Bronchial smooth muscle cell (primary cell): ENCODE results near the gene GXYLT2. TPM values are rescaled to one million over a fixed set of nuclear protein-coding genes. Genes with fewer than 3 reads are reported as not detected.

Source experiments
- total RNA-seq: library from RNA; depleted of rRNA; stranded (reverse); fragments of >200 nt; gene quantifications from 2 replicates; pipeline ENCODE4 v1.2.1, GENCODE V29; 2014

The GXYLT2 gene
- 24.1 and 34.0 TPM in 2 replicates for total RNA-seq

GRCh38 chr3:72887705-72888545 is at the start of gene GXYLT2:
GXYLT2 (plus strand) TSS chr3:72888046; CDS start chr3:72888234, 188 bp downstream.

GRCh38 chr3:72847751-72848702 is 39.8 kb upstream of the GXYLT2 start, which contains the start of gene SHQ1:
SHQ1 (minus strand) TSS chr3:72848445; CDS start chr3:72848340, 105 bp downstream.

DNA sequence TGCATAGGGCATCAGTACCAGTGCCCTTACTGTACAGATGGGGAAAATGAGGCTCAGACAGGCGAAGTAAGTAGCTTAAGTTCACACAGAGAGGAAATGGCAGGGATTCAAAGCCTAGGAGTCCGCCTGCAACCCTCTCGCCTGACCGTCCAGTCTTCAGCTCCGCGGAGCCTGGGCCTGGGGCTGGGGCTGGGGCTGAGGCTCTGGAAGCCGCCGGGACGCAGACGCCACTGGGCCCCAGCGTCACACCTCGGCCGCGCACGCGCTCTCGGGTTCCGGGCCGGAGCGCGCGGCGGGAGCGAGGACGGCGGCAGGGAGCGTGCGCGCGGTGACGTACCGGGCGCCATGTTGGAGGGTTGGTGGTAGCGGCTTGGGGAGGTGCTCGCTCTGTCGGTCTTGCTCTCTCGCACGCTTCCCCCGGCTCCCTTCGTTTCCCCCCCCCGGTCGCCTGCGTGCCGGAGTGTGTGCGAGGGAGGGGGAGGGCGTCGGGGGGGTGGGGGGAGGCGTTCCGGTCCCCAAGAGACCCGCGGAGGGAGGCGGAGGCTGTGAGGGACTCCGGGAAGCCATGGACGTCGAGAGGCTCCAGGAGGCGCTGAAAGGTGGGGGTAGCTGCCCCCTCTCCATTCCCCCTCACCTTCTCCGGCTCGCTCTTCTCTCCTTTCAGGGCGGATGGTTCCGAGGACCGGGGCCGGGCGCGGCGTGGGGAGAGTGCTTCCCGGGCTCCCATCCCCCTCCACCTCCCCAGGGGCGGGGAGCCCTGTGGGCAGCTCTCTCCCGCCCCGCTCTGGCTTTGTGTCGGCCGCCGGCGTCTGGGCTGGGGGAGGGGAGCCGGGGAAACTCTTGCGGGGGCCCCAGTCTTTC is 108.9 kb downstream of the GXYLT2 start, which contains the start of gene PPP4R2:
Gene PPP4R2, plus strand, starts transcription at position 339 of the 861 bp plus-strand sequence. Its CDS starts 227 bp downstream, at position 566.

Other genes starting within 250 kb of the GXYLT2 start
- gene SHQ1, start 39.6 kb upstream of the GXYLT2 start, total RNA-seq: 12.6 and 13.8 TPM in 2 replicates
- 44.6 and 46.8 TPM in 2 replicates for gene PPP4R2, start 108.8 kb downstream of the GXYLT2 start, total RNA-seq
- 3.3 and 3.8 TPM in 2 replicates for gene EBLN2, start 173.6 kb downstream of the GXYLT2 start, total RNA-seq